ENCODE results near the gene SSH2. TPM values are rescaled to one million over a fixed set of nuclear protein-coding genes. Genes with fewer than 3 reads are reported as not detected.

Gene SSH2
- total and polyA plus RNA-seq, 2 of the 13 experiments (the other 11 are each of a cell fraction or from before 2014, with no cell fraction given), result 6.0 to 6.4 TPM

GRCh38 chr17:29590411-29591145 is 339.4 kb downstream of the SSH2 start (continued):
- TF ChIP-seq ZNF646 (CRISPR knock-in tag; IDR thresholded peaks at IDR 0.05) (0 out of 2 replicates have a peak, but pooled peaks have one; percentile 39), CERS6 (CRISPR knock-in tag; IDR thresholded peaks at IDR 0.05) (no peak), ZFP37 (CRISPR knock-in tag; IDR thresholded peaks at IDR 0.05; ENCODE audit: borderline replicate concordance) (0 out of 2 replicates have a peak, but pooled peaks have one; percentile 26), ZNF546 (CRISPR knock-in tag; conservative IDR thresholded peaks at IDR 0.05) (0 out of 2 replicates have a peak, but pooled peaks have one; percentile 17), ZKSCAN5 (CRISPR knock-in tag; IDR thresholded peaks at IDR 0.05) (no peak), ZBTB20 (CRISPR knock-in tag; IDR thresholded peaks at IDR 0.05; ENCODE audit: borderline replicate concordance, low read depth) (no peak), TBX2 (CRISPR knock-in tag; IDR thresholded peaks at IDR 0.05; ENCODE audit: borderline replicate concordance) (peak; percentile 6; the same call in 1 of the 2 replicates), KLF16 (CRISPR knock-in tag; IDR thresholded peaks at IDR 0.05) (peak in 1 of 2 experiments; percentile 11; a peak in 1 of 4 replicates), FOSL2 (CRISPR knock-in tag; IDR thresholded peaks at IDR 0.05) (no peak), HIVEP1 (CRISPR knock-in tag; IDR thresholded peaks at IDR 0.05) (no peak), NR1H2 (CRISPR knock-in tag; IDR thresholded peaks at IDR 0.05; ENCODE audit: borderline replicate concordance, low read depth) (no peak; the same call in 1 of the 2 replicates)
- TF ChIP-seq, protein P1, sequence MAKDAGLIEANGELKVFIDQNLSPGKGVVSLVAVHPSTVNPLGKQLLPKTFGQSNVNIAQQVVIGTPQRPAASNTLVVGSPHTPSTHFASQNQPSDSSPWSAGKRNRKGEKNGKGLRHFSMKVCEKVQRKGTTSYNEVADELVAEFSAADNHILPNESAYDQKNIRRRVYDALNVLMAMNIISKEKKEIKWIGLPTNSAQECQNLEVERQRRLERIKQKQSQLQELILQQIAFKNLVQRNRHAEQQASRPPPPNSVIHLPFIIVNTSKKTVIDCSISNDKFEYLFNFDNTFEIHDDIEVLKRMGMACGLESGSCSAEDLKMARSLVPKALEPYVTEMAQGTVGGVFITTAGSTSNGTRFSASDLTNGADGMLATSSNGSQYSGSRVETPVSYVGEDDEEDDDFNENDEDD (CRISPR knock-in tag; IDR thresholded peaks at IDR 0.05; ENCODE audit: borderline replicate concordance), result no peak
- TF ChIP-seq, protein P2, sequence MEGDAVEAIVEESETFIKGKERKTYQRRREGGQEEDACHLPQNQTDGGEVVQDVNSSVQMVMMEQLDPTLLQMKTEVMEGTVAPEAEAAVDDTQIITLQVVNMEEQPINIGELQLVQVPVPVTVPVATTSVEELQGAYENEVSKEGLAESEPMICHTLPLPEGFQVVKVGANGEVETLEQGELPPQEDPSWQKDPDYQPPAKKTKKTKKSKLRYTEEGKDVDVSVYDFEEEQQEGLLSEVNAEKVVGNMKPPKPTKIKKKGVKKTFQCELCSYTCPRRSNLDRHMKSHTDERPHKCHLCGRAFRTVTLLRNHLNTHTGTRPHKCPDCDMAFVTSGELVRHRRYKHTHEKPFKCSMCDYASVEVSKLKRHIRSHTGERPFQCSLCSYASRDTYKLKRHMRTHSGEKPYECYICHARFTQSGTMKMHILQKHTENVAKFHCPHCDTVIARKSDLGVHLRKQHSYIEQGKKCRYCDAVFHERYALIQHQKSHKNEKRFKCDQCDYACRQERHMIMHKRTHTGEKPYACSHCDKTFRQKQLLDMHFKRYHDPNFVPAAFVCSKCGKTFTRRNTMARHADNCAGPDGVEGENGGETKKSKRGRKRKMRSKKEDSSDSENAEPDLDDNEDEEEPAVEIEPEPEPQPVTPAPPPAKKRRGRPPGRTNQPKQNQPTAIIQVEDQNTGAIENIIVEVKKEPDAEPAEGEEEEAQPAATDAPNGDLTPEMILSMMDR (CRISPR knock-in tag; IDR thresholded peaks at IDR 0.05), result 0 out of 2 replicates have a peak, but pooled peaks have one; percentile 14
- TF ChIP-seq, protein P3, sequence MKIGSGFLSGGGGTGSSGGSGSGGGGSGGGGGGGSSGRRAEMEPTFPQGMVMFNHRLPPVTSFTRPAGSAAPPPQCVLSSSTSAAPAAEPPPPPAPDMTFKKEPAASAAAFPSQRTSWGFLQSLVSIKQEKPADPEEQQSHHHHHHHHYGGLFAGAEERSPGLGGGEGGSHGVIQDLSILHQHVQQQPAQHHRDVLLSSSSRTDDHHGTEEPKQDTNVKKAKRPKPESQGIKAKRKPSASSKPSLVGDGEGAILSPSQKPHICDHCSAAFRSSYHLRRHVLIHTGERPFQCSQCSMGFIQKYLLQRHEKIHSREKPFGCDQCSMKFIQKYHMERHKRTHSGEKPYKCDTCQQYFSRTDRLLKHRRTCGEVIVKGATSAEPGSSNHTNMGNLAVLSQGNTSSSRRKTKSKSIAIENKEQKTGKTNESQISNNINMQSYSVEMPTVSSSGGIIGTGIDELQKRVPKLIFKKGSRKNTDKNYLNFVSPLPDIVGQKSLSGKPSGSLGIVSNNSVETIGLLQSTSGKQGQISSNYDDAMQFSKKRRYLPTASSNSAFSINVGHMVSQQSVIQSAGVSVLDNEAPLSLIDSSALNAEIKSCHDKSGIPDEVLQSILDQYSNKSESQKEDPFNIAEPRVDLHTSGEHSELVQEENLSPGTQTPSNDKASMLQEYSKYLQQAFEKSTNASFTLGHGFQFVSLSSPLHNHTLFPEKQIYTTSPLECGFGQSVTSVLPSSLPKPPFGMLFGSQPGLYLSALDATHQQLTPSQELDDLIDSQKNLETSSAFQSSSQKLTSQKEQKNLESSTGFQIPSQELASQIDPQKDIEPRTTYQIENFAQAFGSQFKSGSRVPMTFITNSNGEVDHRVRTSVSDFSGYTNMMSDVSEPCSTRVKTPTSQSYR (CRISPR knock-in tag; IDR thresholded peaks at IDR 0.05; ENCODE audit: borderline replicate concordance), result peak; percentile 78; the same call in 1 of the 2 replicates

Data from HepG2 (cell line).